Vagina (tissue), 2 donors: Measurements from ENCODE around the gene APOL4.

Experiments used
- POLR2A ChIP-seq, 2 donors: fragments of 450-650 bp; IDR thresholded peaks; one replicate each; pipeline ENCODE4 v1.6.1; 2017; ENCODE audit warnings: antibody characterized with exemption in 2 of 2, mild to moderate bottlenecking in 2 of 2, moderate library complexity in 2 of 2
- TF ChIP-seq, protein P1 (sequence below), 3 experiments: fragments of 450-650 bp in 2 of 3; fragments of 200-600 bp in 1 of 3; sonication (generic) in 1 of 3; IDR thresholded peaks; one replicate each; pipeline ENCODE4 v1.5.1; 2017 to 2019; ENCODE audit warnings: antibody characterized with exemption in 3 of 3, mild to moderate bottlenecking in 2 of 3, moderate library complexity in 2 of 3

DNA sequence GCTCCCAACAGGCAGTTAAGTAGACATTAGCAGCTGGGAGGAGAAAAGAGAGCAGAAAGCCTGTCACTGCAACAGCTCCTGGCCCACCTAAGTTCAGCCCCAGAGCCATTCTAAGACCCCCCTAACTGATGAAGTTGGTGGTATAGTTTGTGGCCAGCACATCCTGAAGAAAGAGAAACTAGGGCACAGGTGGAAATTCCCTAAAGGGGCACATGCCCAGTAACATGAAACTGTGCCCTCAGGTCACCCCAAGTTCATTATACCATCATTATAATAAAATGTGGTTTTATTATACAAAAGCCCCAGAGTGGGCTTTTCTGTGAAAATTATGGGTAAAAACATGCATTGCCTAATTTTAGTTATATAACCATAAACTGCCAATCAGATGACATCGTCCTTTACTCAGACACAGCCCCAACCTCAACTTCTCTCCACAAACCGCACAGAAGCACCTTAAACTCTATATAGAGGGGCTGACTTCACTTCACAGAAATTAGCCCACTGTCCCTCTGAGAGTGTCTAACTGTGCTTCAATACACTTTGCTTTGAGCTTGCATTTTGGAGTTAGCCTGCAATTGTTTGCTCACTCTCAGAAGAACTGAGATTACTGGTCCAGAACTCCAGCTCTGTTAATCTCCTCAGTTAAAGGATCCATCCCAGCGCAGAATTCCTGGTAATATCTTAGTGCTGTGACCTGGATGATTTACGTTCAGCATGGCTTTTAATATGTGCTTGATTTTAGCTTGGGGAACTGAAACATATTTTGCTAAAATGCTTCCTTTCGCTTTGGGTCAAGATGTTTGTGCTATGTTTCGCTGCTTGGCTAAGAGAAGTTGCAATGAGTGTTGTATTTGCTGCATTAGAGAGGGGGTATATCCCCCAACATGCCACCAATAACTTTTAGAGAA lies 39.2 kb downstream of the APOL4 start:
- TF ChIP-seq, protein P1, sequence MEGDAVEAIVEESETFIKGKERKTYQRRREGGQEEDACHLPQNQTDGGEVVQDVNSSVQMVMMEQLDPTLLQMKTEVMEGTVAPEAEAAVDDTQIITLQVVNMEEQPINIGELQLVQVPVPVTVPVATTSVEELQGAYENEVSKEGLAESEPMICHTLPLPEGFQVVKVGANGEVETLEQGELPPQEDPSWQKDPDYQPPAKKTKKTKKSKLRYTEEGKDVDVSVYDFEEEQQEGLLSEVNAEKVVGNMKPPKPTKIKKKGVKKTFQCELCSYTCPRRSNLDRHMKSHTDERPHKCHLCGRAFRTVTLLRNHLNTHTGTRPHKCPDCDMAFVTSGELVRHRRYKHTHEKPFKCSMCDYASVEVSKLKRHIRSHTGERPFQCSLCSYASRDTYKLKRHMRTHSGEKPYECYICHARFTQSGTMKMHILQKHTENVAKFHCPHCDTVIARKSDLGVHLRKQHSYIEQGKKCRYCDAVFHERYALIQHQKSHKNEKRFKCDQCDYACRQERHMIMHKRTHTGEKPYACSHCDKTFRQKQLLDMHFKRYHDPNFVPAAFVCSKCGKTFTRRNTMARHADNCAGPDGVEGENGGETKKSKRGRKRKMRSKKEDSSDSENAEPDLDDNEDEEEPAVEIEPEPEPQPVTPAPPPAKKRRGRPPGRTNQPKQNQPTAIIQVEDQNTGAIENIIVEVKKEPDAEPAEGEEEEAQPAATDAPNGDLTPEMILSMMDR (IDR thresholded peaks at IDR 0.05): no peak
- TF ChIP-seq POLR2A (IDR thresholded peaks at IDR 0.05): no peak
